GDM1 (cell line): ENCODE data around the gene ARHGAP26.
"Not testable (repeated sequence)": the region's sequence is repeated elsewhere in the genome, so short reads cannot be mapped to it uniquely, and the experiment has no call there.

Source experiments
- DNase-seq: peaks from one replicate; lab custom pipeline; 2025; lab: John Stamatoyannopoulos, UW

Gene ARHGAP26

DNA sequence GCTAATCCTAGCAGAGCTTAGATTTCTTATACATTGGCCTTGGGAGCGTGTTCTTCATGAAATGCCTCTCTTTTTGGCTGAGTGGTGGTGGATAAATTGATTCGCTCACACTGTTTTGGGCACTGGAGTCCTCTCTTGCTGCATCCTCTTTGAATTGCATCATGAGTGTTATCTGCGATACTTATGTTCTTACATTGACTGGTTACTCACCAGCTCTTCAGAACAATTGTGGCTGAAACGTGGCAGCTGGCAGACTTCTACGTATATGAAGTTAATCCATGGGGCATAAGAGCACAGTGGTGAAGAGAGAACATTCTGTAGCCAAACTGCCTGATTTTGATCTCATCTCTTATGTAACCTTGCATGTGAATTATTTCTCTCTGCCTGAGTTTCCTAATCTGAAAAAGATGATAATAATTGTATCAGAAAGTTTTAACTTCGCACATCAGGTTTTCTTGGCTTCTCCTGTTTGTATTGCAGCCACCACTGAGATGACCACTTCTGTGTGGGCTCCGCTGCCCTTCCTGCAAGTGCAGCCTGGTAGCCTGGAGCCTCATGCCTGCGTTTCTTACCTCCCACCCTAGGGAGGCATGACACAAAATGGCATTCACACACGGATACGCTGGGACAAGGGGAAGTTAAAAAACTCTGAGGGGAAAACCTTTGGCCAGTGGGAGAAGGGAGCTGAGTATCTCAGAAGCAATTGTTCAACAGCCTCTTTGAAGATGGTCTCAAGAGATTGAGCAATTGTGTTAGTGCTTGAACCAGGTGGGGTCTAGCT, 295.2 kb downstream of the ARHGAP26 start:
- DNase-seq: no peak

GRCh38 chr5:143065996-143066522, 295.9 kb downstream of the ARHGAP26 start:
- no peak for DNase-seq

DNA sequence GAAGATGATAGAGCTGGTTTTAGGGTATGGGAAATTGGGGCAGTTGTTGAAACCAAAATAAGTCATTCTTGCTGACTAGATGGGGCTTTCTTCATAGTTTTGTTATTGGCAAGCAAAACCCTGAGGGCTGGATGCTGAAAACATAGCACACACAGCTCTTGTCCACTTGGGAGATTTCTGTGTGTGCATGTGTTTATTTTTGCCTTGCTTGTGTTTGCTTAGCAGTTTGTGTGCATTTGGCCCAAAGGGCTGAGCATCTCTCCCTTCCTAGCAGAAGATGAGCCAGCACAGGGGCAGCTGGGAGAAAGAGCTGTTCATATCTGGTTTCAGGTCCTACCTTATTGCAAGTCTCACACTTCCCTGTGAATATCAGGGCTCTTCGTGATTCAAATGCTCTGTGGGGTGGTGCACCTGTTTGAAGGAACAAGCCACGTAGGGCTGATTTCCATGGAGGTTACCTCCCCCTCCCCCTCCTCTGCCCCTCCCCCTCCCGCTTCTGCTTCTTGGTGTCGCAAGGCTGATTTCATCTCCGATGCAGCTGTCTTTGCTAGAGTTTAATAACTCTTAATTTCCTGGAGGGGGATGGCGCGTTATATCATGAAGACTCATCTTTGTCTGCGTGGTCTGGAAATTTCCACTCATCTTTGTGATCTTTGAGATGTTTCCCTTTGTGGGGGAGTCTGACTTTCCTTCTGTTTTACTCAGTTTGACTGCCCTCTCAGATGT, 296.5 kb downstream of the ARHGAP26 start:
- no peak for DNase-seq

- DNase-seq: no peak
These were observed 298.5 kb downstream of the ARHGAP26 start for GRCh38 chr5:143068712-143069111.

DNA sequence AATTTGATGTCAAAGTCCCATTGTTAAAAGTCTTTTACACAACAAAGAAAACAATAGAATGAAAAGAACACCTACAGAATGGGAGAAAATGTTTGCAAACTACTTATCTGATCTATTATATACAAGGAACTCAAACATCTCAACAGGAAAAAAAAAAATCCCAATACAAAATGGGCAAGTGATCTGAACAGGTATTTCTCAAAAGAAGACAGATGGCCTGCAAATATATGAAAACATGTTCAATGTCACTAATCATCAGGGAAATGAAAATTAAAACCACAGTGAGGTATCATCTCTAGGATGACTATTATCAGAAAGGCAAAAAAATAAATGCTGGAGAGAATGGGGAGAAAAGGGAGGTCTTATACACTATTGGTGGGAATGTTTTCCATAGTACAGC, 301.8 kb downstream of the ARHGAP26 start:
- no peak for DNase-seq

- no peak for DNase-seq
These were observed 302.6 kb downstream of the ARHGAP26 start for GRCh38 chr5:143072734-143073133.

- no peak for DNase-seq
These were observed 303.6 kb downstream of the ARHGAP26 start for GRCh38 chr5:143073766-143074165.

DNA sequence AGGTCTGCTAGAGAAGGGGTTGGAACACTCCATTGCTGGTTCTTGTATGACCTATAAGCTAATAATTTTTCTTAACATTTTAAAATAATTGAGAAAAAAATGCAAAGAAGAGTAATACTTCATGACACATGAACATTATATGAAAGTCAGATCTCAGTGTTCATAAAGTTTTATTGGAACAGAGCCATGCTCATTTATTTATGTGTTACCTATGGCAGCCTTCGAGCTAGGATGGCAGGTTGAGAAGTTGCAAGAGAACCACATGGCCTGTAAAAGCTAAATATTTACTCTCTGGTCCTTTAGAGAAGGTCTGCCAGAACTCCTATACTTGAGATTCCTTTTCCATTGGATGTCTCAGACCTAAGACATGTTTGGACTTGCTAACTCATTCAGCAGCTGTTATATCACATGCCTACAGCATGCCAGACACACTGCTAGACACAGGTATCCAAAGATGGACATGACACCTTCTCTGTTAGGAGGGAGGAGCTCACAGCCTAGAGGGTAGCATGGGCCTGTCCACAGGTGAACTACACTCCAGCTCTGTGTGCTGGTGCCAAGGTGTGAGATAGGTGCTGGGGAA, 304.3 kb downstream of the ARHGAP26 start:
- no peak for DNase-seq

DNA sequence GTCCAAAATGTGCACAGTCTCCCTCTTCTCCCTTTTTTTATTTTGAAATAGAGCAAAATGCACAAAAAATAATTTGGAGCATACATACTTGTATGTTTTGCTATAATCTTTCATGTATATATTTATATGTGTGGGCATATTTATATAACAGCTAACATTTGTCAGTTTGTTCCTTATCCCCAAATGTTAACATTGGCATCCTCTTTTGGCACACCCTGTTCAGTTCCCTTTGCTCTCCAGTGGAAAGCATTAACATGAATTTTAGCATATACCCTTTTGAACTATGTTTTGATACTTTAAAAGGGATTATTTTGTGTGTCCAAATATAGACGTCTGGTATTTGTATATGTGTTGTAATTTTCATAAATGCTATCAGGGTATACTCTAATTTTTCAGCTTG, 306.2 kb downstream of the ARHGAP26 start:
- DNase-seq: no peak

DNA sequence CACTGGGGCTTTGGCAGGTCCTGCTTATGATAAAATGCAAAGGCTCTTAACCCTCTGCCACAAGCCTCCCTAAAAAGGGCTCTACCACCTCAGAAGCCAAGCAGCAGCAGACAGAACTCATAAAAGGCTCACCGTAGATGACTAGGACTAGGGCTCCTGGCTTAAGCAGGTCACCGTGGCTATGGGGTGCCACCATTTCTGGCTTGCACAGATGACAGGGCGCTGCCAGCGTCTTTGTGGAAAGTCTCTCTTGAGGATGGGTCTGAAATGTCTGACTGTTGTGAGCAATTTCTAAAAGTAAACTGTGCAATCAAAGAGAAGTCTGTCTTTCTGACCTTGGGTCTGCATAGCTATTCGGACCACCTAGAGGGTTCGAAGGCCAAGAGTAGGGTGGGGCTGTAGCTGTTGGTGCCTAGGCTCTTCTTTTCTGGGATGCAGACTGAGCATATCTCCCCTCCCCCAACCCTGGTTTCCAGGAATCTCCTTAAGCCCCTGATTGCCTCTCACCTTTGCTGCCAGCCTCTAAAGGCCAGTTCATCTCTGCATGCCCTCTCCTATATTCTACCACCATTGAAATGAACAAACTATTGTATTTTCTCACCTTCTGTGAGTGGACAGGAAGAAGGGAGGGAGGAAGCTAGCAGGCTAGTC, 307.4 kb downstream of the ARHGAP26 start:
- no peak for DNase-seq

DNA sequence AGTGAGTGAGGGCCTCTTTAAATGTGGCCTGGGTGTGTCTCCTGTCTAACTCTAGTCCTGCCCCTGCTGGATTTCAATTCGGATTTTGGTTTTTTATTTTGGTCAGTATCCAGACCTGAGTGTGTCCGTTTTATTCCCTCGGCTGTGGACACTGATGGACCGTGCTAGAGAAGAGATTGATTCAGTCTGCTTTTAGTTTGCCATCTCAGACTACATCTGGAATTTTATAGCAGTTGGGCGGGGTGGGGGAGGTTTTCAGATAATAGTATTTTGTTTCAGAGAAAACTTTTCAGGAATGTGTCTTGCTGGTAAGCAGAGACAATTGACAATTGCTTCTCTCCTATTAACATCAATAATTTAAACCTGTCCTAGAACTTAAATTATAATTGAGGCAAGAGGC, 308.1 kb downstream of the ARHGAP26 start:
- DNase-seq: no peak

DNA sequence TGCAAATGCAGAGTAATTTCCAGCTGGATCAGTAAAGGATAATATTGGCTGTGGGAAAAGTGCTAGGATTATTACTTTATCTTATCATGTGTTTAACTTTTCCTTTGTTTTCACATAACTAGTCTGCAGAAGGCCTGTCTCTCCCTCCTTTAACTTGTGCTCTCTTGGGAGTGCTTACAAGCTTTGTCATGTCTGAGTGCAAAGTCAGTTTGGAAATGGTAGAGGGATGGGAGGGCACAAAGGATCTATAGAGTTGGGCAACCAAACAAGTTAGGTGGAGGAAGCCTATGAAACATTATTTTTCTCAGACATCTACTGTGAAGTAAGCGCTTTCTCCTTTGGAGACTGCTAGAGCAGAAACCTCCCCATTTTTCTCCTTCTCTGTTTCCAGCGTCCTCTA, 308.8 kb downstream of the ARHGAP26 start:
- DNase-seq: no peak

DNA sequence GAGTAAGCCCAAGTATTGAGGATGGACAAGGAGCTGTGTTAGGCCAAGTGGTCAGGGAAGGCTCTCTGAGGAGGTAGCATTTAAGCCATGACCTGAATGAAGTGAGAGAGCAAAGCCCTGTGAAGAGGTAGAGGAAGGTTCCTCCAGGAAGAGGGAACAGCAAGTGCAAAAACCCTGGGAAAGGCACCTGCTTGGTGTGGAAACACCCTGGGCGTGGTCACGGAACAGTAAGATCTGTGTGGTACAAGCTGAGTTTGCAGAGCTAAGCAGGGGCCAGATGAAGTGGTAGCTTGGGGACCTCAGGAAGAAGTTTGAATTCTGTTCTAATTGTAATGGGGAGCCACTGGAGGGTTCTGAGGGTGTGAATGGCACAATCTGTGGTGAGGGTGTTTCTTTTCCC, 310.2 kb downstream of the ARHGAP26 start:
- no peak for DNase-seq

GRCh38 chr5:143080982-143081381, 310.8 kb downstream of the ARHGAP26 start:
- DNase-seq: no peak

DNA sequence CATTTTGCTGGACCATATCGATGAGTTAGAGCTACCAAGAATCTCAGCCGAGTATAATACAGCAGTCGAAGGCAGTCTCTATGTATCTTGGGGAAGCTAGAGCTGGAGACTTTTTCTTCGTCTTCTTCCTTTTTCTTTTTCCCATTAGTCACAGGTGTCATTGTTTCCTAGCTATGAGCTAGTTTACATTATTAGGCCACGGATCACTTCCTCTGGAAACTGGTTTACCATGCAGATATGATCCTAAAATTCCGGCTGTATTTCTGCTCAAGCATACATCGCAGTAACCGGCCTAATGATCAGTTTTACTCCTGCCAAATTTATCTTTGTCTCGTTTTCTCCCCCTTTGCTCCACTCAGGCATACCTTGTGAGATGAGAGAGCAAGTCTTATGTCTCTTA, 312.8 kb downstream of the ARHGAP26 start:
- no peak for DNase-seq

GRCh38 chr5:143084407-143084806, 314.2 kb downstream of the ARHGAP26 start:
- no peak for DNase-seq

- no peak for DNase-seq
These were observed 315.2 kb downstream of the ARHGAP26 start for GRCh38 chr5:143085319-143085917.

DNA sequence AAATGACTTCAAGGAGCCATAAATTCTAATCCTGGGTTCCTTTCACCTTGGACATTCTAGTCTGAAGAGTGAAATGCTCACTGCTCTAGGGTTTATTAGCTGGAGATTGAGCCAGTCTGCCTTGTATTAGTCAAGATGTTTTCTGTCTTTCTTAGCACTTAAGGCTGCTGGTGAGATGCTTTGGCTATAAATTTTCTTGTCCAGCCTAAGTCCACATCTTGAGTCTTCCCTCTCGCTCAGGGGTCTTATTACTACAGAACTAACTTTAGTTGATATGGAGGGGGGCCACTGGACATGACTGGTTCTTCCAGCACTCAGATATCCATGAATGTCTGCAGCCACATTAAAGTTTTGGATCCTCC, 316.4 kb downstream of the ARHGAP26 start:
- DNase-seq: no peak

DNA sequence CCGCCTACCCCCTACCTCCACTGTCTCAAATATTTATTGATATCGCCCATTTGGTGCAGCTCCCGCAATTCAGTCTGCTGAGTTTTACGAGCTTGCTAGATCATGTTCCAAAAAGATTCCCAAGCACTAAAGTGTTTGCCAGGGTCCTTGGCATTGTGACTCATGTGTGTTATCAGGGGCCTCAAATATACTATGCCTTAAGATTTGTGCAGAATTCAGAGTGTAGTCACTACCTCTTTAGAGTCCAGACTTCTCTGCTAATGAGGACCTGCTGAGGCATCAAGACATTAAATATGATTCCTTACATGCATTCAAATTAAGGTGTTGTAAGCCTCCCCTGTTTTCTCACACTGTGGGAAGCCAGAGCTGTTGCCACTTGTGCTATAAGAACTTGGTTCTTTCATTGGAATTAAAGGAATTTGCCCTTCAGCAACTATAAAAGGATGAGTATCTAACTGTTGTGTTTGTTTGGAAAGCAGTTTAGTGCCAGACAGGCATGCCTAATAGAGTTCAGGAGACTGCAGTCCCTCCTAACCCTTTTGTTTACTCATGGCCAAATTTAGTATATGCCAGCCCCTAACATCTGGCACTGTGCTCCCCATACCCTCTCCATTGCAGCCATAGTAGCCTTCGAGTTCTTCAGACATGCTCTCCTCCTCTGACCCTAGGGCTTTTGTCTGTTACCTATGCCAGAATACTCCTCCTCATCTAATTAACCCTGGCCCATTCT, 316.9 kb downstream of the ARHGAP26 start:
- no peak for DNase-seq

GRCh38 chr5:143088702-143089101, 318.5 kb downstream of the ARHGAP26 start:
- DNase-seq: not testable (repeated sequence)

GRCh38 chr5:143090044-143090443, 319.9 kb downstream of the ARHGAP26 start:
- not testable (repeated sequence) for DNase-seq
